WI38 (cell line): ENCODE results near the gene UBAC2.

Source experiments
- H3K4me3 ChIP-seq: 2 replicates; pipeline ENCODE4 v1.5.1; 2011; ENCODE audit warnings: low read depth, mild to moderate bottlenecking, control low read depth, low read length
- TF ChIP-seq, protein P1 (sequence below): IDR thresholded peaks from 2 replicates; pipeline ENCODE4 v1.5.1; 2012; ENCODE audit warnings: low read depth, mild to moderate bottlenecking, control low read depth, low read length

The UBAC2 gene

DNA sequence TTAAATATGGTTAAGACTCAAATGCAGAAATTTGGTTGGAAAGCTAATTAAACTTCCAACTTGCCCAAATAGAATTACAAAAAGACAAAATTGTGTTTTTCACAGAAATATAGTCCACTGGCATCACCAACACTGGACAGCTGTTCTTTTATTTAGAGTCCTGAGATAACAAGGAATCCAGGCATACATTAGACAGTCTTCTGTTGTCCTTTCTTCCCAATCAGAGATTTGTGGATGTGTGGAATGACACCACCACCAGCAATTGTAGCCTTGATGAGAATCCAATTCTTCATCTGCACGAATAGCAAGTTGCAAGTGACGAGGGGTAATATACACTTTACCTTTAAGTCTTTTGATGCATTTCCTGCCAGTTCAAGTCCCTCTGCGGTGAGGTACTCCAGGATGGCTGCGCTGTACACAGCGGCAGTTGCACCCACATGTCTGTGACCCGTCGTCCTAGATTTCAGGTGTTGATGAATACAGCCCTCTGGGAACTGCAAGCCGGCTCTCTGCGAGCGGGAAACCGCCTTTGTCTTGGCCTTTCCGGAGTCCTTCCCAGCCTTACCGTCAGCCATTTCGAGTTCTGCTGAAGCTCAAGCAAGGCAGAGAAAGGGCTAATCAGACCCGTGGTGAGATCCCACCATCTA is 14.7 kb downstream of the UBAC2 start:
- TF ChIP-seq, protein P1, sequence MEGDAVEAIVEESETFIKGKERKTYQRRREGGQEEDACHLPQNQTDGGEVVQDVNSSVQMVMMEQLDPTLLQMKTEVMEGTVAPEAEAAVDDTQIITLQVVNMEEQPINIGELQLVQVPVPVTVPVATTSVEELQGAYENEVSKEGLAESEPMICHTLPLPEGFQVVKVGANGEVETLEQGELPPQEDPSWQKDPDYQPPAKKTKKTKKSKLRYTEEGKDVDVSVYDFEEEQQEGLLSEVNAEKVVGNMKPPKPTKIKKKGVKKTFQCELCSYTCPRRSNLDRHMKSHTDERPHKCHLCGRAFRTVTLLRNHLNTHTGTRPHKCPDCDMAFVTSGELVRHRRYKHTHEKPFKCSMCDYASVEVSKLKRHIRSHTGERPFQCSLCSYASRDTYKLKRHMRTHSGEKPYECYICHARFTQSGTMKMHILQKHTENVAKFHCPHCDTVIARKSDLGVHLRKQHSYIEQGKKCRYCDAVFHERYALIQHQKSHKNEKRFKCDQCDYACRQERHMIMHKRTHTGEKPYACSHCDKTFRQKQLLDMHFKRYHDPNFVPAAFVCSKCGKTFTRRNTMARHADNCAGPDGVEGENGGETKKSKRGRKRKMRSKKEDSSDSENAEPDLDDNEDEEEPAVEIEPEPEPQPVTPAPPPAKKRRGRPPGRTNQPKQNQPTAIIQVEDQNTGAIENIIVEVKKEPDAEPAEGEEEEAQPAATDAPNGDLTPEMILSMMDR, result no peak
- H3K4me3 ChIP-seq, result no peak overlapping the region

DNA sequence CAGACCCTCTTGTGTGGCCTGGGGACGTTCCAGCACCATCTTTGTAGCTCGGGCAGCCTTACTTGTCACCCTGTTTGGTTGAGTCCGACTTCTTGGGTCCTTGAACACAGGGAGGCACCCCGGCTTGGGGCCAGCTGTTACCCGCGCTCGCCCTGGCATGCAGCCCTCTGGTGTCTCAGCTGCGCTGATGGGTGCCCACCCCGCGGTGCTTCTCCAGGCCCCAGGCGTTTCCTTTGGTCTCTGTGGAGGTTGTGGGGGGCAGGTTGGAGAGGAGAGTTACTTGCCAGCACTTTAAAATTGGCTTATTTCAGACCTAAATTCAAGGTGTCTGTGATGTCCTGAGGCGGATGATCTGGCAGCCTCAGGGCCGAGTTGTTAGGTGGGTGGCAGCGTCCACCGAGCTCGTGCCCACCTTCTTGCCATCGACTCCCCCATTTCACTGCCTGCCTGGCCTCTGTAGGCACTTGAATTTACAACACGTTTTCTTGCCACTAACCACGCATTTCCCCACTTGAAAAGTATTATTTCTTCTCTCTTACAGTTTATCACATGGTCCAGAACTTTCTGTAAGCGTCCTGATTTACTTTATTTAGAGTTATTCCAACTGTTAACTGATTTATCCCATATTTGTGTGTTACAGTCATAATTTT is 16.9 kb downstream of the UBAC2 start:
- no peak overlapping the region for H3K4me3 ChIP-seq
- TF ChIP-seq, protein P1, result no peak

GRCh38 chr13:99218126-99218525 is 17.5 kb downstream of the UBAC2 start:
- TF ChIP-seq, protein P1, result no peak
- H3K4me3 ChIP-seq, result no peak overlapping the region

GRCh38 chr13:99218545-99218944 is 17.9 kb downstream of the UBAC2 start:
- TF ChIP-seq, protein P1, result no peak
- H3K4me3 ChIP-seq, result no peak overlapping the region

DNA sequence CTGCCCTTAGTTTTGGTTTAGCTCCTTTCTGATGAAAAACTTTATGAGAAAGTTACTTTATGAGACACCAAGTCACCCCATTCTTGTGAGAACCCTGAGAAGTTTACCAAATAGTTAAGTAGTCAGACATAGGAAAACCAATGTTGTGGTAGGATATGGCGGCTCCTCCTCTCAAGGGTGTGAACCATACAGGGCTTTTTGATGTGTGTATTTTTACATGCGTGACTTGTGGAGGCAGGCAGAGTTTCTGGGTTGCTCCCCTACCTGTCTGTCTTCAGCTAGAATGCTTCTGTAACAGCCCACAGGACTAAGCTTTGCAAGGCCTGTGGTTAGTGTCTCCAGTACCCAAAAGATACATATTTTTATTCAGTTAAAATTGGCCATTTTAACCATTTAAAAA is 18.3 kb downstream of the UBAC2 start:
- TF ChIP-seq, protein P1, result no peak
- H3K4me3 ChIP-seq, result no peak overlapping the region

DNA sequence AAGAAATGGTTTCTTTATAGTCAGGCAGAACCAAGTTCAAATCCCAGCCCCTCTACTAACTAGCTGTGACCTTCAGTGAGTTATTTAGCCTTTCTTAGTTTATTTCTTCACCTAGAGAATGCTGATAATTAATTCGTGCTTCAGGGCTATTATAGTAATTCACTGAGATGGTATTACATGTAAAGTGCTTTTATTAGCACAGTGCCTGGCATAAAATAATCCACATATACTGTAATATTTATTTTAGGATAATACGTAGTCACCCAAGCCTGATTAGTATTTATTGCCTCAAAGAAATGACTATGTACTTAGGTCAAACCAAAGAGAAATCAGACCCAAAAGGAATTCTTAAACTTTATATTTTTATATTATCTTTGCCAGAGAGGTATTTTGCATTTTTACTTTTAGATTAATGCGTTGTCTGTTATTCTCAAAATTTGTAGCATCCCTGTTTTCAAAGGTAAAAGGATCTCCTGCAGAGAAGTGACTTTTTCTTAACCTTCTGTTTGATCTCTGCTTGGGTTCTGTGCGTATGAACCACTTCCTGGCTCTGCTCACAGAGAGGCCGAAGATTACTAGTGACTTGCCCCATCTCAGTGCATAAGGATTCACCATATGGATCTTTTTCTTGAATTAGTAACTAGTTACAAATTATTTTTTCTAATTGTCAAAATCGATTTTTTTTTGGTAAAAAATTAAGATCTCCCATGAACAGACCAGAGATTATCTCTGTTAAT is 19.7 kb downstream of the UBAC2 start:
- TF ChIP-seq, protein P1, result no peak
- H3K4me3 ChIP-seq, result no peak overlapping the region
